CD4-positive, alpha-beta T cell treated with Interleukin-17A for 4 hours (primary cell): ENCODE results near the gene BLM.
A peak's percentile ranks its signal among the peaks of the same experiment; 100 is the strongest.

ENCODE experiments used
- DNase-seq: peaks from one replicate; pipeline ENCODE4 v3.0.0-alpha.2; 2020; ENCODE audit warnings: mixed read lengths

Gene BLM

DNA sequence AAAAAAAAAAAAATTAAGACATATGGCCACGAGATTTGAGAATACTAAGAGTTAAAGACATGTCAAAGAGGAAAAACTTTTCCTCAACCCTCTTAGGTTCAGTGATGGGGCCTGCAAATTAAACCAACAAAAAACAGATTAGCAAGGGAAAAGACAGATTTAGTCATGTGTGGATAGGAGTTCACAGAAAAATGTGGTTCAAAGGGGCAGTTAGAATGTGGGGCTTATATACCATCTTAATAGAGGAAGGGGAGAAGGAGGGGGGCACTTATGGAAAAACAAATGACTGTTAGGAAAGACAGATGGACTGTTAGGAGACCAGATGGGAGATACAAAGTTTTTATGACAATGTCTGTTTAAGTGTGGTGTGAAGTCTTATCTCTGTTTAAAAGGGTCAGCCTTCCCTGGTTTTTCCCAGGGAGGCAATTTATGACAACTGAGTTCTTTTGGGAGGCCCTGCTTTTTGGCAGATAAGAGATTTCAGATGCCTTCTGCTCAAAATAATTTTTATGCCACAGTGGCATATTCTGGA, 82.6 kb downstream of the BLM start:
- DNase-seq: no peak

DNA sequence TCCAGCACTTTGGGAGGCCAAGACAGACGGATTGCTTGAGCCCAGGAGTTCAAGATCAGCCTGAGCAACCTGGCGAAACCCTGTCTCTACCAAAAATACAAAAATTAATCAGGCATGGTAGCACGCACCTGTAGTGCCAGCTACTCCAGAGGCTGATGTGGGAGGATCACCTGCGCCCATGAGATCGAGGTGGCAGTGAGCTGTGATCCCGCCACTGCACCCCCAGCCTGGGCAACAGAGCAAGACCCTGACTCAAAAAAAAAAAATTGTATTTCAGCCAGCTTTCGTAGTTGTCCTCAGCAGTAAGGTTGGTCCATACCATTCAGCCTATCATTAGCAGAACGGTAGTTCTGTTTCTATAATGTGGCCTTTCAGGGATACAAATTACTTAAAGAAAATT, 84.7 kb downstream of the BLM start:
- DNase-seq: no peak

DNA sequence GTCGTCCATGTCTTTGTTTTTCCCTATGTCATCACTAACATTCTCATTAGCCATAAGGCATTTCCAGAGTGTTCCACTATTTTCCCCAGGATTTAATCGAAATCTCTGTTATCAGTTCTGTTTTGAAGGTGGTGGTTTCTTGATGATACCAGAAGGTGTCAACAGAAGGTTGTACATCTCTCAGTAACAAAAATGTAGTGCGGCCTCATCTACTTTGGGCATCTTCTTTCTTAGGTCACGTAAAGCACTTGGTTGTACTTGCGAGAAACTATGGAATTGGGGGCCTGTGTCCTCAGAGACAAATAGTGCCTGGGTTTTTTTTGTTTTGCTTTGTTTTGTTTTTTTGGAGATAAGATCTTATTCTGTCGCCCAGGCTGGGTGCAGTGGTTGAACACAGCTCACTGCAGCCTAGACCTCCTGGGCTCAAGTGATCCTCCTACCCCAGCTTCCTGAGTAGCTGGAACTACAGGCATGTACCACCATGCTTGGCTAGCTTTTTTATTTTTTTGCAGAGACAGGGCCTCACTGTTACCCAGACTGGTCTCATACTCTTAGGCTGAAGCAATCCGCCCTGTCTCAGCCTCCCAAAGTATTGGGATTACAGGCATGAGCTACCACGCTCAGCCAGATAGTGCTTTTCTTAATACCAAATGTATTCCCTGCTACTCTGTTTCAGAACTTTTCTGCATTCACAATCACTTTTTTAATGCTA, 90.1 kb downstream of the BLM start:
- DNase-seq: no peak

DNA sequence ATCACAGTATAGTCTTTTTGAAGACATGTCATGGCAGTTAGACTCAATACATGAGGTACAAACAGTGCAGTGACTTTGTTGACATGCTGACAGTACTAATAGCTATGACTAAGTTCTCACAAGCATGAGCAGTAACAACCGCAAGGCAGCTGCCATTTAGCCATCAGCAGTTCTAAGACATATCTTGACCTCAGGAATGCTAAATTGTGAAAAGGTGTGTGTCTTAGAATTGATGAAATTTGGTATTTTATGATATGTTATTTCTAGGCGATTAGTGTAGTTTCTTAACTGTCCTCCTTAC, 90.6 kb downstream of the BLM start:
- no peak for DNase-seq

DNA sequence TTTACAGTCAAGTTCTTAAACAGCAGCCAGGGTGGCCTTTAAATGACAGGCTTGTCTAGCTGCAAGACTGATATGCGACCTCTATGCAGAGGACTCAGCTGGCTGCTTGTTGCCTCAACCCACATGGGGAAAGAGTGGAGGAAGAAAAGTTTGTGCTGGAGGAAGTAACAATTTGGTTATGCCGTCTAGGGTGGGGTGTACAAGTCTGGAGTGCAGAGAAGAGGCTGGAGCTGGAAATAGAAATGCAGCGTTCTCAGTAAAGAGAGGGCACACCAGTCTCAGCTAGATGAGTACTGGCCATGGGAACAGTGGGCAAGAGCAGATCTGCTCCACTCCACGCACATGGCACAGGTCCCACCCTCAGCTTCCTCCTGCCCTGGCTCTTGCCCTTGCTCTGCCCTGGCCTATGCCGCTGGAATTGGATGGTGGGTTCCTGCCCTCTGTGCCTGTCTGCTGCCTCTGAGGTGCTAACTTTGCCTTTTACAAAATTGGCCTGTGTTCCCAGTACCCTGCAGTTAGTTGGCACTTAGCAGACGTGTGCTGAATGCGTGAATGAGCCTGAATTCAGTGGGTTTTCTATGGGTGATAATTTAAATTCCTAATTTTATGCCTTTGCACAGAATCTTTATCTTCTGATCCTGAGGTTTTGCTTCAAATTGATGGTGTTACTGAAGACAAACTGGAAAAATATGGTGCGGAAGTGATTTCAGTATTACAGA, 91.5 kb downstream of the BLM start:
- no peak for DNase-seq

DNA sequence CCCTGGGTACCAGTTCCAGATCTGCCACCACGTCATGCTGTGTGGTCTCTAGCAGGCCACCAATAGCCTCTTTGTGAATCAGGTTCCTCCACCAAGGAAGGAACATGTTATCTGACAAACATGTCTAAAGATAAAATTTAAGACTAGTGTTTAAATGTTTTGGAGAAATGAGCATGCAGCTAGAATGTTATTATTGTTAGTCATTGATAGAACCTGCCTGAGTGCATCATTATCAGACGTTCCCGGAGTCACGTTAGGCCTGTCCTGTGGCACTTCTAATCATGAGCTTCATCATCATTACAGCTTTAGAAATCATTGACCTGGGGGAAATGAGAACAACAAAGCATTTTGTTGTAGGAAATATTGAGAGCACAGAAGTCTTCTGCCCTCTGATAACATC, 92.4 kb downstream of the BLM start:
- no peak for DNase-seq

DNA sequence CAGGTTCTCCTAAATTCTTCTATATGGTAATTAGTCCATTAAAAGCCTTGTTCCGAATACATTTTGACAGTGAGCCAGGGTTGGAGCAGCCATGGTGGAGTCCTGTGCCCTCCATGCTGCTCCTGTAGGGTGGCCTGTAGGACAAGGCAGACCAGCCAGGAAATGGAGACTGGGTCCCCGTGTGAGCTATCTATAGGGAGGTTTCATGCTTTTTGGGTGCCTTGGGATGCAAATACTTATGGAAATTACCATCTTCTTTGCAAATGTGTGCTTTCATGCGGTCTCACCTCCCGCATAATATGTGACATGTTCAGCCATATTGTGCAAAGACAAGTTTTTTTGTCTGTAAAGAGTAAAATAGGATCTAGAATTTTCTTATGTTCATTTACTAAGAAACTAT, 93.2 kb downstream of the BLM start:
- no peak for DNase-seq

DNA sequence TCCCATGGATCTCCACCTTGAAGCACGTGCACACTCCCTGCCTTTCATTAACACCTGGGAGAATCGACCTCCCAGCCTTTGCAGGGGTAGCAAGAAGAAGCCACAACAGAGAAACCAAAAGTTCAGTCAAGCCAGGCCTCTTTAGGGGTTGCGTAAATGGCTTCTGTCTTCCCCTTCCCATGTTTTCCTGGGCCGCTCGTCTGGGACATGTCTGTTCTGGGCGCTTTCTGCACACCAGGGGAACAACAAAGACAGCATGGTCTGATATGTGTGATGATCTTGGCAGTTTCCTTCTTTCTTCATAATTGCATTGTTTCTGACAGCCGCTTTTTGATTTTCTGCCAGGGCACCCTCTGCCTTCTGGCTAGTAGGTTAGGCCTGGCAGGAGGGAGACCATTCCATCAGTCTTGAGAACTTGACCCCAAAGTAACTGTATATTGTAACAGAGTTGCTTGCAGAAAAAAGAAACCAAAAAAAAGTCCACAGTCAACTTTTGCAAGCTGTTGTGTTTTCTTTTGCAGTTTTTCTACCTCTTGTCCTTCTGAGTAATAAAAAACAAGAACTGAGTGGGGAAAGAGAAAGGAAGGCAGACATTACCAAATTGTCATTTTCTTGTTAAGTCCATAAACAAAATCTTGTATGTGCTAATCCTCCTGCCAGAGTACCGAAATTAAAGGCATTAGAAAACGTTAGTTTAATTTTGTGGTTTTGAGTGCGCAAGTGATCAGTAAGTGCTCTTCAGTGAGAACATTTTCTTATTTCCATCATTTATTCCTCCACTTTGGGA, 95.2 kb downstream of the BLM start:
- DNase-seq: no peak

DNA sequence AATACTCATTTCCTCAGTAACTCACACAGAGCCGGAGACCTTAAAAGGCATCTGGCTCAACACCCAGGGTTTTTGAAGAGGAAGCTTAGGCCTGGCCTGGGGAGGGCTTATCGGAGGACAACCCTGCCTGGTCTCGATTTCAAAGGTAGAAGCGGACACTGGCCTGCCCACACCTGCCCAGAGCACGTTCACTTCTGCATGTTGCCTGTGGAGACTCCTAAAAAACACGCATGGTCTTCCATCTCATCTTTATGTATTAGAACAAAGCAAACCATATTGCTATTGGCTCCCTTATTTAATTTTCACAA, 95.8 kb downstream of the BLM start:
- DNase-seq: no peak

DNA sequence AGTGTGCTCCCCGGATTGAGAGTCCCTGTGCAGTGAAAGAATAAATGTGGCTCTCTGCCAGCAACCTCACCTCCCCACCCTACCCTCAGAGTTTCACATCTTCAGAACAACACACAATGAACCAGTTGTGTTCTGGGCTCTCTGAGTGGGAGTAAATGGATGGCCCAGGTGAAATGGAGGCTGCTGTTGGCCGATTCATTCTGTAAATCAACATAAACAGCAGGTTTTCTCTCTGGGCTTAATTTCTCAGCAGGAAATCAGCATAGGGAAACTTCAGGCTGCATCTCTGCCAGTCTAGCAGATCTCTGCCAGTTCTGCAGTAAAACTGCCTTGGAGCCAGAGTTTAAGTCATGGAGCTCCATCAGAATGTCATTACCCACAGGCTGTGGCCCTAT, 96.6 kb downstream of the BLM start:
- no peak for DNase-seq

DNA sequence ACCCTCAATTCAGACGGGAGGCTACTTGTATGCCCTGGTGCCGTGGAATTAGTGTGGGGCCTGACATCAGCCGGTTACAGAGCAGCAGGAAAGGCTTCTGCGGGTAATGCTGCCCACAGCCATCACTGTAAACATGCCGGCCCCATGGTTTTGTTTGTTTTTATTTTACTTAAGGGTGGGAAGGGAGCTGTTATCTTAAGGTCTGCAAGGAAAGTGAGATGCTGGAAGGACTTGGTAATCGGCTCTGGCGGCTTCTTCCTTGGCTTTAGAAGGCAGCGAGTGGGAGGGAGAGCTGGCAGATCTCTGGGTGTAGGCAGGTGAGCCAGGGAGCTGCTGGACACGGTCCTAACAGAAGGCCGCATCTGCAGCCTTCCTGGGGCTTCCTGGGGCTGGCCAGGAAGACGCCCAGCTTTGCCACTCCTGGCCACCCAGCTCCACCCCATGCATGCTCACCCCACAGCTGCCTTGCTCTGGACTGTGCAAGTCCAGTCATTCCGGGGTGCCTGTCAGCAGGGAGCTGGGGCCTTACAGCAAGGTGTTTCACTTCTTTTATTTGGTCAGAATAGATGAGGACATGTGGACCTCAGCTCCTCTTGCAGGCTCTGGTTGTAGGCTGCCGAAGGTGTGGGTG, 97.2 kb downstream of the BLM start:
- DNase-seq: no peak

DNA sequence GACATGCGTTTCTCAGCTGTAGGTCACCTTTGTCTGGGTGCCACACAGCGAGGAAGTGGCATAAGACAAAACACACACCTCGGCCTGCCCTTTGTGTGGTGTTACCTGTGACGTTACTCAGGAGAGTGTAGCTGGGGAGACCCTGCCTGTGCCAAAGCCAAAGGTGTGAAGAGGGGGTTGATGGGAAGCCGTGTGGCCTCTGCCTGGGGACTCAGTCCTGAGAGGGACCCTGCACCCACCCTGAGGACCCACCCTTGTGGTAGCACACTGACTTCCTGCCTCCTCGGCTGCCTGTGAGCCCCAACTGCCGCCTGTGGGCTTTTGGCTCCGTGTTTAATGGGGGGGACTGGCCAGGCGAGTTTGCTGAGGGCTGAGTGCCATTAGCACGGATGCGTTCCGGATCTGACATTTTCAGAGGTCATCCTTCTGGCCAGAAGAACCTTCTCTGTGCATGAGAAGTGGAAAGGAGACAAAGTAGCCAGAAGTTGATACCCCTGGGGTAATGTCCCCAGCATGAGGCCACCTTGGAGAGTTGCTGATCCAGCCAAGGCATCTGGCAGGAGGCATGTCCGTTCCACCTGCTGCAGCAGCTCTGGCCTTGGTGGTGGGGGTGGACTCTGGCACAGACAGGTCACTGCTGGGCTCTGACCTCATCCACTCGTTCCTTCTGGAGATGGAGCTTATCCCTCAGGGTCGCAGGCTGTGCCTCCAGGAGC, 99.4 kb downstream of the BLM start:
- no peak for DNase-seq

DNA sequence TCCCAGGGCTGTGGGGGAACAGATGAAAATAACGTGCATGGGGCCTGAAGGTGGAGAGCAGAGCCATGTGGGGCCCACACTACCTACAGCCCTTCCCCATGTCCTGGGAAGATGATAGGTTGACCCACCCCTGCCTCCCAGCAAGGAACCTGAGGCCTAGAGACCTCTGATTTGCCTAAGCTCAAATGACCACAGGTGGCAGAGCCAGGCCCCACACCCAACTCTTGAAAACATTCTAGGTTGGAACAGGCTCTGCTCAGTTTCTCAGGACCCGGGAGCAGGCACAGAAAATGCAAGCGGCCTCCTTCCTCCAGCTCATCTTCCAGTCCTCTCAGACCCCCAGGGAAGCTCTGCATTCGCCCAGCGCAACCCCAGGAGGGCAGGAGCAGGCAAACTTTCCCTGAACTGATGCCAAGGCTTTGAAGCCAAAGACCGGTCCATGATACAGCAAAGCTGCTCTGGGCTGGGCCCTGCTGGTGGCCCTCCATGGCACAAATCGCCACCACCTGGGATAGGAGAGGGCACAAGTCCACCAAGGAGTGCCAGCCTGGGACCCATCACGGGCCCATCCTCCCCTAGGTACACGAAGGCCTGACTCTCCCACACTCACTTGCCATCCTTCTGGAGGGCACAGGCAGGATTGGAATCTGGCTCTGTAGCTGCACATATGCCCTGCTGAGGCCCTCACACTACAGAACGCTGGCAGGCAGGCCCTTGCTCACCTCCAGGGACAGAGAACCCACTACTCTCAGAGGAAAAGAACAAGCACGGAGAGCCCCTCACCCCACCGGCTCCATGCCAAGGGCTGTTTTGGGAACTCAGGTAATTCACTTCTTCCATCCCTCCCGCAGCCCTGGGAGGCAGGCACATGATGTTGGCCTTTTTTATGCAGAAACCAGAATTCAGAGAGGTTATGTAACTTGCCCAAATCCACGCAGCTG, 100.2 kb downstream of the BLM start:
- DNase-seq: no peak

DNA sequence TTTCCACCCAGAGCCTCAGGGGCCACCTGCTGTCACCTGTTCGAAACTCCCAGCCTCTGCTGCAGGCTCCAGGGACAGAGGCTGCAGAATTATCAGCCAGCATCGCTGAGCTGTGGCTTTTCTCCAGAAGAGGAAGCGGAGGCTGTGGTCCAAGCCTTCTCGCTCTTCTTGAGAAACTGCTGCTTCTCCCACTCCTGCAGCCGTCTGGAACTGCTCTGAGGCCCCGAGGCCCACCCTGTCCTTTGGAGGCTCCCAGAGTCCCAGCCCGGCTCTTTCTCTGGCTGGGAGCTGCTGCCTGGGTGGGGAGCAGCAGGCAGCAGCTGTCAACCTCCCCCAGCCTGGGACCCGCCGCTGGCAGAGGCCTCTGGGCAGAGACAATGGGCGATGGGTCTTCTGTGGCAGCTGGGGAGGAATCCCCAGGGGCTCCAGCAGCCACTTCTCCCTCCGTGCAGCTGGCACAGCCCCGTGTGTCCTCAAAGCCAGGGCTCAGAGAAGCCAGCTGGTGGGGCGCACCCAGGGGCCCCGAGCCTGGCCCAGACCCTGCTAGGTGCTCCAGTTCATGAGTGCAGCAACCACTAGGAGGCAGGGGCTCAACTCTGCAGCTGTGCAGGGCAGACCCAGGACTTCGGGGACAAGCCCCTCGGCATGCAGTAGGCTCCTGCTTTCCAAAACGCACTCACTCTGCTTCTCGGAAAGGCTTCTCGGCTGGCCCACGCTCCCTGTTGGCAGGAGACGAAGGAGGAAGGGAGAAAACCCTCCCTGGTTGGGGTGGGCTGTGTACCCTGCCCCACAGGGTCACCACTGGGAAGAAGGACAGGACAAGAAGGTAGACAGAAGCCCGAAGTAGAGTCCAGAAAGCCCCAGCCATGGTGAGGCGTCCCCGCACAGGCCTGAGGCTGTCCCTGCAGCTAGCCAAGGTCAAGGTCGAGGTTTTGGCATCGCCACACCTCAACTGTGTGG, 101.4 kb downstream of the BLM start:
- peak; percentile 53 for DNase-seq

DNA sequence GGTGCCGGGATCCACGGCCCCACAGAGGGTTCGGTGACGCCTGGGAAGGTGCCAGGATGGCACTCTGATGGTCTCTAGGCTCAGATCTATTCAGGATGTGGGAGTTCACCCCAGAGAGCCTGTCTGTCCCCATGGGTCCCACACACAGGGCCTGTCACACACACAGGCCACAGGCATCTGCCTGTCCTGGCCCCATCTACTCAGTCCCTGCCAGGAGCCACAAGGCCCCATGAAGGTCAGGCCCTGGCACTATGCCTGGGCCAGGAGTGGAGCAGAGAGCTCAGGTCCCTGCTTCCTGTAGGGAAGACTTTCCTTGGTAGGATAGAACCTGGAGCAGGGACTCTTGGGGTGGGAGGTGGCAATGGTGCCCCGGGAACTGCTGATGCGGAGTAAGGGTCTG, 102.2 kb downstream of the BLM start:
- DNase-seq: no peak

DNA sequence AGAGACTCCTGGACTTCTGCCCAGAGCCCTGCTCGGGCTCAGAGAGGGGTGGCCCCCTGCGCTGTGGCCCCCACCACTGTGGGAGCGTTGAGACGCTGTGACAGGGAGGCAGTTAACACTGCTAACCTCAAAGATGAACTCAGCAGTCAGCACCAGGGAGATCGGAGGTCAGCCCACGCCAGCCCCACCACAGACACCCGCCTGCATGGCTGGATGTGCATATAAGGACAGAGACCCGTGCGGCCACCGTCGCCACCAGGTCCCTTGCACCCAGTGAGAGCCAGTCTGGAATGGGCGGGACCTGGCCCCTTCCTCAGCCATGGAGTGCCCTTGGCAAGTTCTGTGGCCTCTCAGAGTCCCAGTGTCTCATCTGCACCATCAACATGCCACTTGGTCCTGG, 102.7 kb downstream of the BLM start:
- no peak for DNase-seq

DNA sequence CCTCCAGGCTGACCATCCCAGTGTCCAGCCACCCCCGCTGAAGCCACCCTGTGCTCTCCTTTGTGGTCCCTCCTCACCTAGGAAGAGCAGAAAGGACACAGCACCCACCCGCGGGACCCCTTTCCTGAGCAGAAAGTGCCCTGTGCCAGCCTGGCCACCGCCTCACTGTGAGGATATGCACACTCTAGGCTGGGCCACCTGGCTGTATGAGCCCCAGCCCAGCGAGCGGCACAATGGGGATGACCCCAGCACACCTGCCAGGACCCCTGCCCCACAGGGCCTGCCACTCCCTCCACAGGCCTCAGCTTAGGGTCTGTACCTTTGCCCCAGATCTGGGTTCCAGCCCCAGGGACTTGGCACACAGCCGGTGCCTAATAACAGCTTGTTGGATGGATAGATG, 103.3 kb downstream of the BLM start:
- no peak for DNase-seq

DNA sequence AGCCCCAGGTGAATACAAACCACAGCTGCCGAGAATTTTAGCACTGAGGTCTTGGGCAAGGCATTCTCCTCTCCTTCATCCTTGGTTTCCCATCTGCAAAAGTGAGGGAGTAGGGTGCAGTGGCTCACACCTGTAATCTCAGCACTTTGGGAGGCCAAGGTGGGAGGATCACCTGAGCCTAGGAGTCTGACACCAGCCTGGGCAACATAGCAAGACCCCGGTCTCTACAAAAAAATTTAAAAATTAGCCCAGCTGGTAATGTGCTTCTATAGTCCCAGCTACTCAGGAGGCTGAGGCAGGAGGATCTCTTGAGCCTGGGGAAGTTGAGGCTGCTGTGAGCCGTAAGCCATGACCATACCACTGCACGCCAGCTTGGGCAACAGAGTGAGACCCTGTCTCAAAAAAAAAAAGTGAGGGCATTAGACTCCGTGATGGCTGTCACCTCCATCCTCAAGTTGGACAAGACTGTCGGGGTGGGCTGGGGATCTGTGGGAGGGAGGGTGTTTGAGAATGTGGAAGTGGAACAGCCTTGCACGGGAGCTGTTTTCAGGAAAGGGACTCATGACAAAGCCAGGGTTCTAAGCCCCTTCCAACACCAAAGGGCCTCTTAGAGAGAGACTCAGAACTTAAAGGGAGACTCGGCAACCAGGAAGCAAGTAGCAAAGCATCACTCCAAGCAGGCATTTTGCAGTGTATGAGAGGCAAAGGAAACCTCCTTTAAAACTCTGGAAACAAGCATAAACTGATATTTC, 105.2 kb downstream of the BLM start:
- DNase-seq: no peak

DNA sequence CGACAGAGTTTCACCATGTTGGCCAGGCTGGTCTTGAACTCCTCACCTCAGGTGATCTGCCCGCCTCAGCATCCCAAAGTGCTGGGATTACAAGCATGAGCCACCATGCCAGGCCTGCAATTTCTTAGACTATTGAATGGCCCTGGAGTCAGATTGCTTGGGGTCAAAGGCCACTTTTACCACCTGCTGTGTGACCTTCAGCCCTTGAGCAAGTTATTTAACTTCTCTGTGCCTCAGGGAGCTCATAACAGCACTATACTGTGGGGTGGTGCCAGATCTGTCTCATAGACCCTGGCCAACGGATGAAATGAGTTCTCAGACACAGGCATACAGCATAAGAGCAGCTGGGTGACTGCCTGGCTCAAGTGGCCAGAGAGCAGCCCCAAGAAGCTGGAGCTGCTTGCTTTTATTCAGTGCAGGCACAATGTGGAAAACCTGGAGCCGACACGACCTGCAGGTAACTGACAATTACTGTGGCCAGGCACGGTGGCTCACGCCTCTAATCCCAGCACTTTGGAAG, 106.4 kb downstream of the BLM start:
- DNase-seq: no peak
